MCF 10A (cell line): ENCODE measurements around the gene RFX1. TPM values are rescaled to one million over a fixed set of nuclear protein-coding genes. Genes with fewer than 3 reads are reported as not detected.
"Not testable (repeated sequence)": the region's sequence is repeated elsewhere in the genome, so short reads cannot be mapped to it uniquely, and the experiment has no call there.

Source experiments
- BruUV-seq: library from RNA; stranded (reverse); fragments of 400-500 nt; replicated peaks from 2 replicates; lab custom pipeline; 2021; lab: Mats Ljungman, UMichigan
- CTCF ChIA-PET: fragments of 300-600 bp; sonication (Branson Sonifier 250); formaldehyde crosslinking; extraction: SDS; loops from one replicate; lab custom pipeline; 2021; ENCODE audit warnings: antibody characterized with exemption, inconsistent platforms; lab: Yijun Ruan, JAX
- POLR2A ChIA-PET: fragments of 300-600, 350-650 bp; sonication (Branson Sonifier 250); formaldehyde crosslinking; extraction: SDS; loops from one replicate; lab custom pipeline; 2020; ENCODE audit warnings: antibody characterized with exemption, inconsistent platforms; lab: Yijun Ruan, JAX
- DNase-seq: peaks from one replicate; pipeline ENCODE4 v3.0.0-alpha.2; 2018; ENCODE audit not compliant: unreplicated experiment
- H3K27ac Mint-ChIP-seq: one replicate; pipeline ENCODE4 v1.8.0; 2022; ENCODE audit warnings: mild to moderate bottlenecking, low read depth, mixed read lengths; ENCODE audit not compliant: unreplicated experiment
- H3K27me3 Mint-ChIP-seq: one replicate; pipeline ENCODE4 v1.8.0; 2022; ENCODE audit warnings: mixed read lengths; ENCODE audit not compliant: insufficient read depth, unreplicated experiment
- H3K36me3 Mint-ChIP-seq: one replicate; pipeline ENCODE4 v1.8.0; 2022; ENCODE audit warnings: mild to moderate bottlenecking, moderate library complexity, mixed read lengths; ENCODE audit not compliant: insufficient read depth, unreplicated experiment
- H3K4me1 Mint-ChIP-seq: one replicate; pipeline ENCODE4 v1.8.0; 2022; ENCODE audit warnings: mixed read lengths; ENCODE audit not compliant: insufficient read depth, unreplicated experiment
- H3K4me3 Mint-ChIP-seq: one replicate; pipeline ENCODE4 v1.8.0; 2022; ENCODE audit warnings: mild to moderate bottlenecking, moderate library complexity, mixed read lengths; ENCODE audit not compliant: unreplicated experiment
- H3K9me3 Mint-ChIP-seq: one replicate; pipeline ENCODE4 v1.8.0; 2022; ENCODE audit warnings: mixed read lengths; ENCODE audit not compliant: unreplicated experiment
- intact Hi-C: fragments of 100-400 bp; cut with micrococcal nuclease; formaldehyde crosslinking; loops from 2 replicates; pipeline ENCODE4 v1.14.1; 2022
- total RNA-seq: library from RNA; stranded (reverse); gene quantifications from 2 replicates; pipeline ENCODE4 v1.2.3, GENCODE V29; 2022
- TF ChIP-seq, protein P1 (sequence below): fragments of 200-600 bp; IDR thresholded peaks from one replicate; pipeline ENCODE4 v1.8.0; 2022; ENCODE audit warnings: antibody characterized with exemption, mild to moderate bottlenecking; ENCODE audit not compliant: unreplicated experiment

RFX1 gene
- total RNA-seq, 1 experiment from 2014 or later: 16.8 TPM

GRCh38 chr19:13976446-13976845 lies 29.7 kb downstream of the RFX1 start:
- POLR2A ChIA-PET: no interaction called here
- no peak for DNase-seq
- intact Hi-C loops: no loop called here
- Mint-ChIP-seq H3K36me3 (peaks cover 48% of the 10 kb centered on the region), H3K27ac (no peak overlapping the region), H3K27me3 (no peaks in the 10 kb centered on the region), H3K9me3 (no peaks in the 10 kb centered on the region), H3K4me3 (no peak overlapping the region), H3K4me1 (peaks cover 5% of the 10 kb centered on the region)
- TF ChIP-seq, protein P1, sequence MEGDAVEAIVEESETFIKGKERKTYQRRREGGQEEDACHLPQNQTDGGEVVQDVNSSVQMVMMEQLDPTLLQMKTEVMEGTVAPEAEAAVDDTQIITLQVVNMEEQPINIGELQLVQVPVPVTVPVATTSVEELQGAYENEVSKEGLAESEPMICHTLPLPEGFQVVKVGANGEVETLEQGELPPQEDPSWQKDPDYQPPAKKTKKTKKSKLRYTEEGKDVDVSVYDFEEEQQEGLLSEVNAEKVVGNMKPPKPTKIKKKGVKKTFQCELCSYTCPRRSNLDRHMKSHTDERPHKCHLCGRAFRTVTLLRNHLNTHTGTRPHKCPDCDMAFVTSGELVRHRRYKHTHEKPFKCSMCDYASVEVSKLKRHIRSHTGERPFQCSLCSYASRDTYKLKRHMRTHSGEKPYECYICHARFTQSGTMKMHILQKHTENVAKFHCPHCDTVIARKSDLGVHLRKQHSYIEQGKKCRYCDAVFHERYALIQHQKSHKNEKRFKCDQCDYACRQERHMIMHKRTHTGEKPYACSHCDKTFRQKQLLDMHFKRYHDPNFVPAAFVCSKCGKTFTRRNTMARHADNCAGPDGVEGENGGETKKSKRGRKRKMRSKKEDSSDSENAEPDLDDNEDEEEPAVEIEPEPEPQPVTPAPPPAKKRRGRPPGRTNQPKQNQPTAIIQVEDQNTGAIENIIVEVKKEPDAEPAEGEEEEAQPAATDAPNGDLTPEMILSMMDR: no peak
- BruUV-seq: no TSS peak
- CTCF ChIA-PET: interaction anchor here (0.7 kb wide), 1 partner anchor 8 kb away, joined by 3 read pairs; no protein-coding TSS in a partner anchor

- peaks cover 53% of the 10 kb centered on the region for H3K36me3 Mint-ChIP-seq
- H3K27me3 Mint-ChIP-seq: no peaks in the 10 kb centered on the region
- no peak for DNase-seq
- intact Hi-C loops: no loop called here
- BruUV-seq: no TSS peak
- no peak overlapping the region for H3K4me3 Mint-ChIP-seq
- peaks cover 5% of the 10 kb centered on the region for H3K4me1 Mint-ChIP-seq
- TF ChIP-seq, protein P1: no peak
- ChIA-PET POLR2A (interaction anchor here (0.6 kb wide), 1 partner anchor 43 kb away, joined by 3 read pairs; no protein-coding TSS in a partner anchor), CTCF (interaction anchor here (0.7 kb wide), 1 partner anchor 9 kb away, joined by 3 read pairs; no protein-coding TSS in a partner anchor)
- H3K9me3 Mint-ChIP-seq: no peaks in the 10 kb centered on the region
- H3K27ac Mint-ChIP-seq: no peak overlapping the region
Measured at GRCh38 chr19:13975870-13976269, 30.2 kb downstream of the RFX1 start.

- Mint-ChIP-seq H3K27me3 (no peaks in the 10 kb centered on the region), H3K4me1 (peaks cover 5% of the 10 kb centered on the region), H3K36me3 (peaks cover 61% of the 10 kb centered on the region), H3K27ac (no peak overlapping the region), H3K4me3 (no peak overlapping the region), H3K9me3 (no peaks in the 10 kb centered on the region)
- intact Hi-C loops: no loop called here
- BruUV-seq: no TSS peak
- POLR2A ChIA-PET: interaction anchor here (0.6 kb wide), 1 partner anchor 226 kb away, joined by 4 read pairs; no protein-coding TSS in a partner anchor
- TF ChIP-seq, protein P1: no peak
- peak; percentile 30 for DNase-seq
- CTCF ChIA-PET: interaction anchor here (0.6 kb wide), 1 partner anchor 58 kb away, joined by 3 read pairs; the partner anchor contains the start of gene IL27RA
Measured at GRCh38 chr19:13974073-13974472, 32.0 kb downstream of the RFX1 start.

- ChIA-PET POLR2A (interaction anchor here (0.7 kb wide), 1 partner anchor 87 kb away, joined by 3 read pairs; no protein-coding TSS in a partner anchor), CTCF (interaction anchor here (0.5 to 0.7 kb wide), 3 partner anchors 58 to 264 kb away, joined by 3 read pairs; partner anchors contain the start of gene IL27RA)
- H3K36me3 Mint-ChIP-seq: peaks cover 66% of the 10 kb centered on the region
- H3K4me3 Mint-ChIP-seq, H3K27me3 Mint-ChIP-seq, intact Hi-C loops, DNase-seq, H3K9me3 Mint-ChIP-seq, BruUV-seq, H3K4me1 Mint-ChIP-seq, H3K27ac Mint-ChIP-seq: not testable (repeated sequence)
Measured at GRCh38 chr19:13973479-13973878, 32.6 kb downstream of the RFX1 start.
